ENCODE data around the gene DMPK.

DMPK gene

DNA sequence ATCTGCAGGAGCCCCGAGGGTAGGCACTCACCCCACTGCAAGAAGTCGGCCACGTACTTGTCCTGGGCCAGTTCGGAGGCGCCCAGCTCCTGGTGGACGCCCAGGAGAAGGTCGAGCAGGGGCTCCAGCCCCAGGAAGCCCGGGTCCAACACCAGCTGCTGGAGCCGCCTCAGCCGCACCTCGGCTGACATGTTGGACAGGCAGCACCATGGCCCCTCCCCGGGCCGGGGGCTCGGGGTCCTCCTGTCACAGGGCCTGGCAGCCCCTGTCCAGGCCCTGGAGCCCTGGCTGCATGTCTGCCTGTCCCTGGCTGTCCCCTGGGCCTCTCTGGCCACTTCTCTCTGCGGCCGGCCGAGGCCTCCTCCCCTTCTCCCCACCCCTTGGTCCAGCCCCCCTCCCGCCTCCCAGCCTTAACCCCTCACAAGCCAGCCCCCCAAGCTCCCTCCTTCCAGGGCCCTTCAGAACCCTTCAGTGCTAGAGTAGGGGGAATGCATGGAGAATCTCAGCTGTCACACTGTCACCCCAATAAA is at the start of gene DMPK:
TSS of gene DMPK (minus strand) at position 329 of the 530 bp plus-strand sequence. CDS start at position 191, 138 bp downstream.
- H3K36me3 ChIP-seq (ENCODE audit: control insufficient read depth in 5 of 5, insufficient read depth in 5 of 5, low read length in 5 of 5), result peaks cover 0 to 37% (median 29%) of the 10 kb centered on the region in 5 donors
- H3K9ac ChIP-seq (ENCODE audit: low read length in 5 of 5), result peak within 1 kb of the TSS in 3 of 5 donors; percentile 53 to 68 (median 61)
- peak within 1 kb of the TSS; percentile 50 to 70 (median 64) for H3K4me3 ChIP-seq (ENCODE audit: low read depth in 1 of 5, low read length in 5 of 5)
- no peaks in the 10 kb centered on the region for H3K9me3 ChIP-seq (ENCODE audit: control insufficient read depth in 5 of 5, low read length in 5 of 5)
- peaks cover 0 to 50% (median 45%) of the 10 kb centered on the region in 5 donors for H3K4me1 ChIP-seq (ENCODE audit: control insufficient read depth in 5 of 5, insufficient read depth in 5 of 5, low read length in 5 of 5)
- H3K27ac ChIP-seq (ENCODE audit: low read depth, low read length), result peak within 1 kb of the TSS; percentile 37
- no peaks in the 10 kb centered on the region for H3K27me3 ChIP-seq (ENCODE audit: control insufficient read depth in 5 of 5, insufficient read depth in 4 of 5, low read length in 5 of 5)

DNA sequence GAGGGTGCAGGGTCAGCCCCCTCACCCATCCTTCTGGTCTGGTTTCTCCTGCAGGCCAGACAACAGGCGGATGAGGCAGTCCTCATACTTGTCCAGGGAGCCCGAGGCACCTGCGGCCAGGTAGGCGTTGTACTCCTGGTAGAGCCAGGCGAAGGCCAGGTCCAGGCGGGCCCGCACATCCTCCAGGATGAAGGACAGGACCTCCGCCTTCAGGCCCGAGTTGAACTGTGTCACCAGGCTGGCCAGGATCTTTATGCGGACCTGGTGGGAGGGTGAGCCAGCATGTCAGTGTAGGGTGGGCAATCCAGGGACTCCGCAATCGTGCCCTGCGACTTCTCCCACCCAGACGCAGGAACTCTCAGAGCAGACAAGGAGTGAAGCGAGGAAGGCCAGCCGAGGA is 46.7 kb upstream of the DMPK start:
- H3K9ac ChIP-seq (ENCODE audit: low read length in 5 of 5), result no peak overlapping the region
- H3K27me3 ChIP-seq (ENCODE audit: control insufficient read depth in 5 of 5, insufficient read depth in 4 of 5, low read length in 5 of 5), result no peaks in the 10 kb centered on the region
- peaks cover 0 to 96% (median 85%) of the 10 kb centered on the region in 5 donors for H3K36me3 ChIP-seq (ENCODE audit: control insufficient read depth in 5 of 5, insufficient read depth in 5 of 5, low read length in 5 of 5)
- no peak overlapping the region for H3K27ac ChIP-seq (ENCODE audit: low read depth, low read length)
- H3K9me3 ChIP-seq (ENCODE audit: control insufficient read depth in 5 of 5, low read length in 5 of 5), result no peaks in the 10 kb centered on the region
- no peaks in the 10 kb centered on the region for H3K4me1 ChIP-seq (ENCODE audit: control insufficient read depth in 5 of 5, insufficient read depth in 5 of 5, low read length in 5 of 5)
- H3K4me3 ChIP-seq (ENCODE audit: low read depth in 1 of 5, low read length in 5 of 5), result no peak overlapping the region

DNA sequence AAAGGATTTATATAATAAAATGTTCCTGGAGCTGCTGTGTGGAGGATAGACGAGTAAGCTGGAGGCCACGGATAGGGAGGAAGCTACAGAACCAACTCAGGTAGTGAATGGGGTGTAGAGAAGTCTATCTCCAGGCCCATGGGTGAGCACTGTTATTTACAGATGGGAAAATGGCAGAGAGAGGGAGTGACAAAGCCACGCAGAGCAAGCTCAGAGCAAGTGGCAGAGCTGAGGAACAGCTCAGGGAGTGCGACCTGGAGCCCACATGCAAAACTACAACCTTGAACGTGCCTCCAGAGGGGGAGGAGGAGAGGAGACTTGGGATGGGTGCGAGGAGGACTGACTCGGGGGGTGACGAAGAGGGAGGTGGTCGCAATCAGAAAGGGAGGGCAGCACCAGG is 46.2 kb upstream of the DMPK start:
- Histone ChIP-seq H3K4me1 (ENCODE audit: control insufficient read depth in 5 of 5, insufficient read depth in 5 of 5, low read length in 5 of 5) (no peaks in the 10 kb centered on the region), H3K9ac (ENCODE audit: low read length in 5 of 5) (no peak overlapping the region), H3K9me3 (ENCODE audit: control insufficient read depth in 5 of 5, low read length in 5 of 5) (no peaks in the 10 kb centered on the region), H3K27ac (ENCODE audit: low read depth, low read length) (no peak overlapping the region), H3K27me3 (ENCODE audit: control insufficient read depth in 5 of 5, insufficient read depth in 4 of 5, low read length in 5 of 5) (no peaks in the 10 kb centered on the region), H3K36me3 (ENCODE audit: control insufficient read depth in 5 of 5, insufficient read depth in 5 of 5, low read length in 5 of 5) (peaks cover 0 to 97% (median 87%) of the 10 kb centered on the region in 5 donors), H3K4me3 (ENCODE audit: low read depth in 1 of 5, low read length in 5 of 5) (no peak overlapping the region)

GRCh38 chr19:45827459-45828093 is 45.3 kb upstream of the DMPK start:
- Histone ChIP-seq H3K4me3 (ENCODE audit: low read depth in 1 of 5, low read length in 5 of 5) (no peak overlapping the region), H3K9me3 (ENCODE audit: control insufficient read depth in 5 of 5, low read length in 5 of 5) (no peaks in the 10 kb centered on the region), H3K9ac (ENCODE audit: low read length in 5 of 5) (no peak overlapping the region), H3K4me1 (ENCODE audit: control insufficient read depth in 5 of 5, insufficient read depth in 5 of 5, low read length in 5 of 5) (no peaks in the 10 kb centered on the region), H3K27me3 (ENCODE audit: control insufficient read depth in 5 of 5, insufficient read depth in 4 of 5, low read length in 5 of 5) (no peaks in the 10 kb centered on the region), H3K27ac (ENCODE audit: low read depth, low read length) (no peak overlapping the region), H3K36me3 (ENCODE audit: control insufficient read depth in 5 of 5, insufficient read depth in 5 of 5, low read length in 5 of 5) (peaks cover 0 to 97% (median 95%) of the 10 kb centered on the region in 5 donors)

- Histone ChIP-seq H3K4me1 (ENCODE audit: control insufficient read depth in 5 of 5, insufficient read depth in 5 of 5, low read length in 5 of 5) (no peaks in the 10 kb centered on the region), H3K27me3 (ENCODE audit: control insufficient read depth in 5 of 5, insufficient read depth in 4 of 5, low read length in 5 of 5) (no peaks in the 10 kb centered on the region), H3K9me3 (ENCODE audit: control insufficient read depth in 5 of 5, low read length in 5 of 5) (no peaks in the 10 kb centered on the region), H3K9ac (ENCODE audit: low read length in 5 of 5) (no peak overlapping the region), H3K36me3 (ENCODE audit: control insufficient read depth in 5 of 5, insufficient read depth in 5 of 5, low read length in 5 of 5) (peaks cover 0 to 95% (median 93%) of the 10 kb centered on the region in 5 donors), H3K27ac (ENCODE audit: low read depth, low read length) (no peak overlapping the region), H3K4me3 (ENCODE audit: low read depth in 1 of 5, low read length in 5 of 5) (no peak overlapping the region)
These were observed 44.6 kb upstream of the DMPK start for GRCh38 chr19:45826934-45827333.

DNA sequence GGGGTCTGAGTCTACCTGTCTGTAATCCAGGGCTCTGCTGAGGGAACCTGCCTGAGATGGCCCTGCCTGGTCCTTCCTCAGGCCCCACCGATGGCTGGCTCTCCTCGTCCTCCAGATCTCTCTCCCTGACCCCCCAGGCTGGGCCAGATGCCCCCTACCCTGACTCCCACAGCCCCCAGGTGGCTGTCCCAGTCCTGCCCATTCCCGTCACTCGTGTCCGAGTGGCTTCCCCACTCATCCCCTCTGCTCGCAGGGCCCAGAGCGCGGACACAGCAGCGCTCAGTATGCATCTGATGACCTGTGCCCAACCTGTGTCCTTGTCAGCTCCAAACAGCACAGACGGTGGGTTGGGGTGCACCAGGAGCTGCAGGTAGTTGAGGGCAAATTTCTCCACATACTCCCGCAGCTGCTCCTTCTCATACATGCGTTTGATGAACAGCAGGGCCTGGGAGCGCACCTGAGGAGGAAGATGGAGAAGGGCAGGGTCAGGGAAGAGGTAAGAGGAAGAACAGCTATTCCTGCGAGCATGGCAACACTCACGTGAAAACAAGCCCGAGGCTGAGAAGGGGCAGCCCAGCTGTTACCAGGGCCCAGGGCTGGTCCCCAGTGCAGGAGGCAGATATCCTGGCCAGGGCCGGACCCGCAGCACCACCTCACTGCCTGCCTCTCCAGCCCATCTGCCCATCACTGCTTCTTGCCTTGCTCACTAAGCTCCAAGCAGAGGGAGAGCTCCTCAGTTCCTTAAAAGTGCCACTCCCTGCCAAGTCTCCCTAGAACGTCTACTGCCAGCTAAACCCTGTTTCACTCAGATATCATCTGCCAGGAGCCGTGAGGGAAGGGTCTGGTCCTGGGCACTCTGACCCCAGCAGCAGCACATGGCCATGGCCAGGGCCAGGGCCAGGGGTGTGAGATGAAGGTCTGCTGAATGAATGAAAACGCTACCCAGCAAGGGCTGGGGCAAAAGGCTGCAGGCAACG is 43.9 kb upstream of the DMPK start:
- no peaks in the 10 kb centered on the region for H3K27me3 ChIP-seq (ENCODE audit: control insufficient read depth in 5 of 5, insufficient read depth in 4 of 5, low read length in 5 of 5)
- no peaks in the 10 kb centered on the region for H3K4me1 ChIP-seq (ENCODE audit: control insufficient read depth in 5 of 5, insufficient read depth in 5 of 5, low read length in 5 of 5)
- peaks cover 0 to 95% (median 92%) of the 10 kb centered on the region in 5 donors for H3K36me3 ChIP-seq (ENCODE audit: control insufficient read depth in 5 of 5, insufficient read depth in 5 of 5, low read length in 5 of 5)
- H3K9ac ChIP-seq (ENCODE audit: low read length in 5 of 5), result no peak overlapping the region
- no peak overlapping the region for H3K4me3 ChIP-seq (ENCODE audit: low read depth in 1 of 5, low read length in 5 of 5)
- H3K27ac ChIP-seq (ENCODE audit: low read depth, low read length), result no peak overlapping the region
- H3K9me3 ChIP-seq (ENCODE audit: control insufficient read depth in 5 of 5, low read length in 5 of 5), result no peaks in the 10 kb centered on the region

- H3K27ac ChIP-seq (ENCODE audit: low read depth, low read length), result no peak overlapping the region
- H3K36me3 ChIP-seq (ENCODE audit: control insufficient read depth in 5 of 5, insufficient read depth in 5 of 5, low read length in 5 of 5), result peaks cover 0 to 97% (median 96%) of the 10 kb centered on the region in 5 donors
- H3K4me1 ChIP-seq (ENCODE audit: control insufficient read depth in 5 of 5, insufficient read depth in 5 of 5, low read length in 5 of 5), result no peaks in the 10 kb centered on the region
- H3K9me3 ChIP-seq (ENCODE audit: control insufficient read depth in 5 of 5, low read length in 5 of 5), result no peaks in the 10 kb centered on the region
- H3K27me3 ChIP-seq (ENCODE audit: control insufficient read depth in 5 of 5, insufficient read depth in 4 of 5, low read length in 5 of 5), result no peaks in the 10 kb centered on the region
- H3K4me3 ChIP-seq (ENCODE audit: low read depth in 1 of 5, low read length in 5 of 5), result no peak overlapping the region
- H3K9ac ChIP-seq (ENCODE audit: low read length in 5 of 5), result no peak overlapping the region
These were observed 42.9 kb upstream of the DMPK start for GRCh38 chr19:45825263-45825605.

DNA sequence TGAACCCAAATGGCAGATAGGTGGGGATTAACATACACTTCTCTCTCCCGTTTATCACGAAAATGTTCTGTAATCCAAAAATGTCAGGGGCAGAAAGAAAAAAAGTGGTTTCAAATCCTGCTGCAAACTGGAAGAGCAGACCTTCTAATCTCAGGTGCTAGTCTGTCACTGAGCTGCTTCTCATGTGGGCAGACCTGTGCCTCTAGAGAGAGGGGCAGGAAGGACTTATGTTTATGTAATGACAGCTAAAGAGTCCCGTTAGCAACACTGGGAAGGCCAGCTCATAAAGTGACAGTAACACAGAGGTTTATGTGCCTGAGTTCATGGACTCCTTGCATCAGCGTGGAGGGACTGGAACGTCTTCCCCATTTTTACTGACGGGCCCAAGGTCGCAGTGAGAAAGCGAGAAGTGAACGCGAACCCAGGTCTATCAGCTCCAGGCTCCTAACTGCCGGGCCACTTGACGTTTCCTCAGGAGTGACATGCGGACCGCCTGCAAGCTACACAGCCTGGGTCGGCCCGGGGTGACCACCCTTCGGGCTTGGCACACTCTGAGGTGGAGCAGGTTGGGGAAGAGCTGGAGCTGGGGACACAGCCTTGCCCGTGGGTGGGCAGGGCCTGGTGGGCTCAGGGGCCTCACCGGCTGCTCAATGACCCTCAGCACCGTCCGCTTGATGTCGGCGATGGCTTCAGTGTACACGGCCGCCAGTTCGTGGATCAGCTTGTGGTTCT is 42.4 kb upstream of the DMPK start:
- Histone ChIP-seq H3K4me3 (ENCODE audit: low read depth in 1 of 5, low read length in 5 of 5) (no peak overlapping the region), H3K27me3 (ENCODE audit: control insufficient read depth in 5 of 5, insufficient read depth in 4 of 5, low read length in 5 of 5) (no peaks in the 10 kb centered on the region), H3K9ac (ENCODE audit: low read length in 5 of 5) (no peak overlapping the region), H3K36me3 (ENCODE audit: control insufficient read depth in 5 of 5, insufficient read depth in 5 of 5, low read length in 5 of 5) (peaks cover 0 to 97% (median 96%) of the 10 kb centered on the region in 5 donors), H3K4me1 (ENCODE audit: control insufficient read depth in 5 of 5, insufficient read depth in 5 of 5, low read length in 5 of 5) (no peaks in the 10 kb centered on the region), H3K9me3 (ENCODE audit: control insufficient read depth in 5 of 5, low read length in 5 of 5) (no peaks in the 10 kb centered on the region), H3K27ac (ENCODE audit: low read depth, low read length) (no peak overlapping the region)

GRCh38 chr19:45824041-45824471 is 41.8 kb upstream of the DMPK start:
- Histone ChIP-seq H3K36me3 (ENCODE audit: control insufficient read depth in 5 of 5, insufficient read depth in 5 of 5, low read length in 5 of 5) (peaks cover 0 to 97% (median 94%) of the 10 kb centered on the region in 5 donors), H3K27ac (ENCODE audit: low read depth, low read length) (no peak overlapping the region), H3K9ac (ENCODE audit: low read length in 5 of 5) (no peak overlapping the region), H3K9me3 (ENCODE audit: control insufficient read depth in 5 of 5, low read length in 5 of 5) (no peaks in the 10 kb centered on the region), H3K4me1 (ENCODE audit: control insufficient read depth in 5 of 5, insufficient read depth in 5 of 5, low read length in 5 of 5) (no peaks in the 10 kb centered on the region), H3K27me3 (ENCODE audit: control insufficient read depth in 5 of 5, insufficient read depth in 4 of 5, low read length in 5 of 5) (no peaks in the 10 kb centered on the region), H3K4me3 (ENCODE audit: low read depth in 1 of 5, low read length in 5 of 5) (no peak overlapping the region)
